A204.1 (cell line): ENCODE measurements around the gene DUSP12.
"Not testable (repeated sequence)": the region's sequence is repeated elsewhere in the genome, so short reads cannot be mapped to it uniquely, and the experiment has no call there.

Source experiments
- FAIRE-seq: peaks from 2 replicates; lab custom pipeline; 2012; peaks lifted over from hg19 to GRCh38; lab: Jason Lieb, UNC

DUSP12 gene

GRCh38 chr1:161749509-161750407, at the start of gene DUSP12:
Gene DUSP12, plus strand, starts transcription at chr1:161749786. Its CDS starts 16 bp downstream, at chr1:161749802.
- peak; percentile 84 for FAIRE-seq

GRCh38 chr1:161702250-161702649, 47.3 kb upstream of the DUSP12 start:
- FAIRE-seq, result no peak

DNA sequence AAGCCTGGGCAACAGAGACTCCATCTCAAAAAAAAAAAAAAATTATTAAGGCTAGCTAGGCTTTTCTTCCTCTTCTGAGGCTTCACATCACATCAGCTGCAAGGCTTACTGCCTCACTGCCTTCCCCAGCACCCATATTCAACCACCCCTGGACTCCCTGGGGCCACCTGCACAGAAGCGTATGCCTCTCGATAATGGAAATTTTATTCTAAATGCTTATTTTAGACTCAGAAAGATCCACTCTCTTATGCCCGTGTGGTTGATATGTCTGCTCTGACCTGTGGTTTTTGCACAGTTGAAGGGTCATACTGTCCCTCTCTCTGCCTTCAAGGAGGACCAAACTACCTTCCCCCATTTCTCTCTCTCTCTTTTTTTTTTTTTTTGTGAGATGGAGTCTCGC, 44.0 kb upstream of the DUSP12 start:
- no peak for FAIRE-seq

DNA sequence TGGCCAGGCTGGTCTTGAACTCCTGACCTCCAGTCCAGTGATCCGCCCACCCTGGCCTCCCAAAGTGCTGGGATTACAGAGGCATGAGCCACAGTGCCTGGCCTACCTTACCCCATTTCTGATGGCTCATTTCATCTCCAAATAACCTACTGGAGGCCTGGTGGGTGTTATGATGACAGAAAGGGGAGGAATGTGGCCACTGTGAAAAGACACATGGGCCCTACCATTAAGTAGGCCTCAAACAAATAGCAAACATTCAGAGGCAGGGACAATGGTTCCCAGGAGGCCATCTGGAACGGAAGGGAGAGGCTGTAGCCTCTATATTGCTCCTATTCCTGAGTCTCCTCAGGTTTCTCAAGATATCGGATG, 43.5 kb upstream of the DUSP12 start:
- FAIRE-seq, result no peak

GRCh38 chr1:161706482-161707347, 42.9 kb upstream of the DUSP12 start, which contains the start of gene FCRLA:
Gene FCRLA, plus strand, starts transcription at chr1:161707229. Its CDS starts 36 bp downstream, at chr1:161707265.
- no peak for FAIRE-seq

GRCh38 chr1:161707503-161707902, 42.1 kb upstream of the DUSP12 start:
- no peak for FAIRE-seq

- no peak for FAIRE-seq
Observed at GRCh38 chr1:161709373-161709772, 40.2 kb upstream of the DUSP12 start.

DNA sequence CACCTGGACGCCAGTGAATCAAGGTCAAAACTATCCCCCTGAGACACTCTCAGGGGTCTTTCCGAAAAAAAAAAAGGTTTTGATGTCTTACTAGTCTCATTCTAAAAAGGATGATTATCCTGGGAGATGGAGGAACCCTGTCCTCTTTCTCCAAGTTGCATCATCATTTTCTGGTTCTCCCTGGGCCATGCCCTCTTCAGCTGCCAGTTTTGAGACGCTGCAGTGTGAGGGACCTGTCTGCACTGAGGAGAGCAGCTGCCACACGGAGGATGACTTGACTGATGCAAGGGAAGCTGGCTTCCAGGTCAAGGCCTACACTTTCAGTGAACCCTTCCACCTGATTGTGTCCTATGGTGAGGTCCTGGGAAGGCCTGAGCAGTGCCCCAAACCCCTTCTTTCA, 39.0 kb upstream of the DUSP12 start:
- no peak for FAIRE-seq

DNA sequence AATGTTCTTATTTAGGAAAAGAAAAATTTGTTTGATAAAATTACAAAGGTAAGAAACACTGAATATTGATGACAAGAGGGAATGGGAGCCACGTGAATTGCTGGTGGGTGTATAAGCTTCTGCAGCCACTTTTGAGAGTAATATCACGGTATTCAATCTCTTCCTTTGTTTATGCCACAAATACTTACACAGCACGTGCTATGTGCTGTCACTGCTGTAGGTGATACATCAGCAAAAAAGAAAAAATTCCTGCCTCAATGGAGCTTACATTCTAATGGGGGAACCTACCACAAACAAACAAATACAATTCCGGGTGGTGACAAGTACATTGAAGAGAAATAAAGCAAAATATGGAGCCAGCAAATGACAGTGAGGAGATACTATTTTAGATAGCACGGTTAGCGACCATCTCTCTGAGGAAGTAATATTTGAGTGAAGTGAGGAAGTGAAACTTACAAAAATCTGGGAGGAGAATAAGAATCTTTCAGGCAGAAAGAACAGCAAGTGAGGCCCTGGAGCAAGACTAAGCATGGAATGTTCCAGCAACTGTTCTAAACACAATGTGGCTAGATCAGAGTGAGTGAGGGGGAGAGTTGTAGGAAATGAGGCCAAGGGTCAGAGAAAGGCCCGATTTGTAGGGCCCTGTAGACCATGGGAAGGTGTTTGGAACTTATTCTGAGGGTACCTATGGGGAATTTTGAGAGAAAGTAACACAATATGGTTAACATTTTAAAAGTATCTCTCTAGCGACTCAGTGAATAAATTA, 30.8 kb upstream of the DUSP12 start:
- FAIRE-seq, result no peak

- FAIRE-seq, result no peak
Observed at GRCh38 chr1:161719325-161719611, 30.3 kb upstream of the DUSP12 start.

DNA sequence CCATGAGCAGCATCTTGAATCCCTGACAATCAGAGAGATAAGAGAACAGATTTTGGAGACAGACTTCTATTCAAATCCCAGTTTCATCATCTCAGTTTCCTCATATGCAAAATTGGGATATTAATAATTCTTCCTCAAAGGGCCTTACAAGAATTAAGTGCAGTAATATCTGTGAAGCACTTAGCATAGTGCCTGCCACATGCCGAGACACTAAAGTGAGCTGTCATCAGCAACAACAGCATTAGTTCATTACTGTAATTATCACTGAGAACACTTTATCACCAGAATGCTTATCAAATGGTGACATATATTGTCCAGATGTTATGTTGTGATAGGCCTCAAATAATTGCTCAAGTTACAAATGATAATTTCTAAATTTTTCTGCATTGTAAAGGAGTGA, 29.2 kb upstream of the DUSP12 start:
- no peak for FAIRE-seq

DNA sequence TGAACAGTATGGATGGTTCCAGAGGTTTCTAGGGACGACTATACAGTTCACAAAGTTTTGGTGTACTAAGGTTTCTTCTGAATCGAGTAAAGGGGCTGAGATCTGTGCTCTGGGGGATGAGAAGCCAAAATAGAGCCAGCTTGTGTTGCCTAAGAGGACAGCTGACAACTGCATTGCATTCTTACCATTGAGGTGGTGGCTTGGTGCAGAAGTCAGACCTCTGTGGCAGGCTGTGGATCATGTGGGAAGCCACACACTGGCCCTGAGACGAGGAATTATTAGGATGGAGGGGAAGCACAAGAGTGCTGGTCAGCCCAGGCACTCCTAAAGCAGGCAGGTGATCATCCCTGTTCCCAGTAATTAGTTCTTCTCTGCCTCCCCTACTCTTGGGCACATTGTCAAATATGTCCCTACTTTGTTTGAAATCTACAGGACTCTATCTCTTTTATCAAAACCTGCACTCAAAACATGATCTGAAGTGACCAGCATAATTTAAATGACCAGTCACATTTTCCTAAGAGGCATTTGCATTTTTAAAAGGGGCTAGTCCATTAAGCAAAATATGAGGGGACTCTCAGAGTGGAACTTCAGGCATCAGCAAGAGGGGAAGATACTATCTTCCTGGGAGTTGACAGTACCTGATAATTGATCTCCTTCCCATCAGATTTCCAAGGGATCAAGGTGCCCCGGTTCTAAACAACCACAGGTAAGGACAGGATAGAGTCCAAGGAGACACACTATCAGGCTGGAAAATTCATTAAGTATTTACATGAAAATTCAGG, 28.4 kb upstream of the DUSP12 start, which contains the start of gene FCRLB:
TSS of gene FCRLB (plus strand) at position 589 of the 782 bp plus-strand sequence. CDS start 1,129 bp downstream, outside the sequence.
- FAIRE-seq, result no peak

DNA sequence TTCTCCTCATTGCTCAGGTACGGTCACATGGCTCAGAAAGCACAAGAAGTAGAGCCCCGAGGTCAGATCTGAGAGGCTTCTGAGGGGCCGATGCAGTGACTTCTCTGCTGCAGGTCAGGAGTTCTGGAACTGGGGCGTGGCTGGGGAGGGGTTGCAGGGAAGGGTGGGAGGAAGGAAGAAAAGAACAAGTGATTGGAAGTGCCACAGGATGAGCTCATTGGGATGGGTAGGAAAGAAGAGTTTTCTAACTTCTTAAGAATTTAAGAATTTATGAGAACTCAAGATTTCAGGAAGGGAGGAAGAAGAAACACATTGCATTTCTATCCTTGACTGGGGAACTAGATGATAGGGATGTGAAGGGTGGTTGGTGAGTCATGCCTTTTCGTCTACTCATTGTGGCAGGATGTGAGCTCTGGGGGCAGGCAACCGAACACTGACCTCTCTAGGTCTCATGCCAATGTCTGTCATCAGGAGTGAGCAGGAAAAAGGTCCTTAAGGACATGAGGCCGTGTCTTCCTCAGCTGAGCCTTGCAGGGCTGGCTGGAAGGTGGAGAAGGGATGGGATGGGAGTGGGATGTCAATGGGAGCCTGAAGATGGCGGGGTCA, 27.7 kb upstream of the DUSP12 start:
- no peak for FAIRE-seq

DNA sequence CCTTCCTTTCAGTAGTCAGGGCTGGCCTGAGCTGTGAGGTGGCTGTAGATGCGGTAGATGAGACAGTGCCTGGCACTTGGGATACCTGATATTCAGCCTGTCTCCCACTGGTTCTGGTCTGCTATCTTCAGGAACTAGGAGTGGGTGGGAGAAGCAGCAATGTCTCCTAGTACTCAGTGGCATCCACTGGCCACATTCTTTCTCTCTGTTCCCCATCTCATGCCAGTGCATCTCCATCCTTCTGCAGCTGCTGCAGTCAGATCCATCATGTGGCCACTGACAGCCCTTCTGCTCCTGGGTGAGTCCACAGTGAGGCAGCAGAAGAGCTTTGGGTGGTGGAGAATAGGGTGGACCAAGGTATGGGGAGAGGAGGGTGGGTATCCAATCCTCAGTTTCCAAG, 27.2 kb upstream of the DUSP12 start:
- FAIRE-seq, result no peak

DNA sequence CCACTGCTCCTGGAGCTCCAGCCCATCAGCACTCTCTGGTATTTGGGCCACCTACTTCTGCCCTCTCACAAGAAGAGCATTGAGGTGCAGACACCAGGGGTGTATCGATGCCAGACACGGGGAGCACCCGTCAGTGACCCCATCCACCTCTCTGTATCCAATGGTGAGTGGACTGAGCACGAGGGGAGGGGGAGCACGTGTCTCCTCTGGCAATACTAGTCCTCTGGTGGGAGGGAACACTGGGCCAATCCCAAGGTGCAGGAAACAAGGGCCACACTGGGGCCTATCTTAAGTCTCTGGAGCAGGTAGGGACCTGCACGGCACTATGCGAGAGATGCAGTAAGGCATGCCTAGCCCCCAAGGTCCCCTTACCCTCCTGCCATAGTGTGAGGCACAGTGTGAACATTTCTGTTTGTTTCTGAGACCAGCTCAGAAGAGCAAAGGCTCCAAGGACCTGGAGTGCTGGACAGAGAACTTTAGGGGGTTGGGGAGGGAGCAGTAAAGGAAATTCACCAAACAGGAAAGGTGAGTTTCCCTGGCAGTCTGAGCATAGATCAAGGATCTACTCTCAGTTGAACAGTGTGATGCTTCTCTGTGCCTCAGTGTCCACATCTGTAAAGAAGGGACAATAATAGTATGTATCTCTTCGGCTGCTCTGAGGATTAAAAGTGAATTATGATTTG, 26.0 kb upstream of the DUSP12 start:
- FAIRE-seq, result no peak

- FAIRE-seq, result not testable (repeated sequence)
Observed at GRCh38 chr1:161725258-161725907, 24.2 kb upstream of the DUSP12 start.

GRCh38 chr1:161725908-161726472, 23.6 kb upstream of the DUSP12 start:
- no peak for FAIRE-seq

- FAIRE-seq, result no peak
Observed at GRCh38 chr1:161726473-161727255, 22.9 kb upstream of the DUSP12 start.
